ENCODE measurements around the gene CEMIP. TPM values are rescaled to one million over a fixed set of nuclear protein-coding genes. Genes with fewer than 3 reads are reported as not detected.

Gene CEMIP
- total RNA-seq, 1 experiment from 2014 or later = 3.5 TPM

DNA sequence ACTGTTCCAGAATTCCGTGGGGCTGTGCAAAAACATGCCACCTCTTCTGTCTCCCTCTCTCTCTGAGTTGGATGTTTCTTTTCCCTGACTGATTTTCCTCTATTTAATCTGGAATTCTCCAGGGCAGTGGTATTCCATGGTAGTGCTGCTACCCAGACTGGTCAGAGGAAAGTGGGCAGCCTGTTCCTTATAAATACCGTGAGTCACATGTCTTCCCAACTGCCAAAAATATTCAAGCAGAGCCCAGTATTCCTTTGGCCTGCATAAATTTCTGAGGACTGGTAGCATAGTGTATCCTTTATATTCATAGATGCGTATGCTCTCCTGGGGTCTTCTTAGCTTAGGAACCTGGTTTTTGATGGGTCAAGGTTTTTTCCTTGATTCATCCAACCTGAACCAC is 40.9 kb downstream of the CEMIP start (continued):
- no peak for TF ChIP-seq TCF7L2 (IDR thresholded peaks at IDR 0.05; ENCODE audit: borderline replicate concordance, extremely low read depth, insufficient read depth, insufficient read length)
- no peak for TF ChIP-seq EZH2 (IDR thresholded peaks at IDR 0.05)
- TF ChIP-seq POLR2AphosphoS5 (IDR thresholded peaks at IDR 0.05; ENCODE audit: low read depth, low read length) = no peak
- TF ChIP-seq SIN3A (IDR thresholded peaks at IDR 0.05; ENCODE audit: low read depth) = no peak
- TF ChIP-seq SRF (IDR thresholded peaks at IDR 0.05; ENCODE audit: low read depth) = no peak
- no peak for TF ChIP-seq CBX3 (IDR thresholded peaks at IDR 0.05; ENCODE audit: low read depth)
- no peak for TF ChIP-seq SP1 (IDR thresholded peaks at IDR 0.05; ENCODE audit: low read depth)
- no peak for TF ChIP-seq CEBPB (IDR thresholded peaks at IDR 0.05; ENCODE audit: low read depth)
- TF ChIP-seq, protein P1, sequence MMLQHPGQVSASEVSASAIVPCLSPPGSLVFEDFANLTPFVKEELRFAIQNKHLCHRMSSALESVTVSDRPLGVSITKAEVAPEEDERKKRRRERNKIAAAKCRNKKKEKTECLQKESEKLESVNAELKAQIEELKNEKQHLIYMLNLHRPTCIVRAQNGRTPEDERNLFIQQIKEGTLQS (IDR thresholded peaks at IDR 0.05) = no peak
- no peak for TF ChIP-seq FOSL1 (IDR thresholded peaks at IDR 0.05; ENCODE audit: low read depth)

DNA sequence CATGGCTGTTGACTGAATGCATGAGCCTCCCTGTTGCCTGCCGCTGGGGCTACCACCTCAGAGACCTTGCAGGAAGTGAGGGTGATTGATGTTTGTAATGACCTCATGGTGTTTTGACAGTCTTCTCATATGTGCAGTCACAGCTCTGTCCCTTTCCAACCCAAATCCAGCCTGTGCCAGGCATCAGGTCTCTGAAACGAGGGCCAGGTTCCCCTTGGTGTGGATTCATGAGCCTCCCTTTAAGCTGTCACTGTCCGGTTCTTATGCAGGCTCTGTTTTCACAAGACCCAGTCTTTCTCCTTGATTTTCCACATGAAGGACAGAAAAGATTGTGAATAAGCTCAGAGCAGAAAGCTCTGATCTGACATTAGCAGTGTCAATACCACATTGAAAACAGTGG is 43.1 kb downstream of the CEMIP start:
- no peaks in the 10 kb centered on the region for H3K9me3 ChIP-seq (ENCODE audit: control insufficient read depth in 1 of 2, insufficient read depth in 1 of 2, low read depth in 1 of 2, low read length in 2 of 2)
- no peak overlapping the region for H3K4me2 ChIP-seq (ENCODE audit: low read length)
- DNase-seq (ENCODE audit: low read depth, low spot score) = no peak
- intact Hi-C loops (cut with micrococcal nuclease) = no loop called here
- no TSS peak for BruUV-seq (replicated peaks)
- H4K20me1 ChIP-seq (ENCODE audit: insufficient read depth) = no peaks in the 10 kb centered on the region
- ChIA-PET RAD21 (ENCODE audit: low non-redundant PET in 1 of 2, low total read pairs in 2 of 2, uncharacterized antibody in 2 of 2, unreplicated experiment in 2 of 2) (no interaction called here), POLR2A (no interaction called here), CTCF (no interaction called here)
- no peaks in the 10 kb centered on the region for H3K79me2 ChIP-seq (ENCODE audit: insufficient read depth, low read length)
- H3K9me2 ChIP-seq (ENCODE audit: insufficient read depth) = no peaks in the 10 kb centered on the region
- H3K9ac ChIP-seq (ENCODE audit: low read length) = no peak overlapping the region
- no peak overlapping the region for H3K27ac ChIP-seq (ENCODE audit: low read depth, low read length)
- H2AFZ ChIP-seq (ENCODE audit: low read depth, low read length, poor library complexity, severe bottlenecking) = no peak overlapping the region
- no peaks in the 10 kb centered on the region for H3K4me1 ChIP-seq (ENCODE audit: control insufficient read depth in 1 of 2, insufficient read depth in 2 of 2, low read length in 2 of 2)
- no peaks in the 10 kb centered on the region for H3K27me3 ChIP-seq (ENCODE audit: insufficient read depth, low read length)
- no peaks in the 10 kb centered on the region for H3K36me3 ChIP-seq (ENCODE audit: control insufficient read depth in 1 of 2, insufficient read depth in 2 of 2, low read length in 2 of 2)
- no peak overlapping the region for H3K4me3 ChIP-seq (replicated peaks in 1 of 2; ENCODE audit: low read depth in 1 of 2, low read length in 2 of 2)
- TF ChIP-seq CBX3 (IDR thresholded peaks at IDR 0.05; ENCODE audit: low read depth) = no peak
- TF ChIP-seq, protein P2, sequence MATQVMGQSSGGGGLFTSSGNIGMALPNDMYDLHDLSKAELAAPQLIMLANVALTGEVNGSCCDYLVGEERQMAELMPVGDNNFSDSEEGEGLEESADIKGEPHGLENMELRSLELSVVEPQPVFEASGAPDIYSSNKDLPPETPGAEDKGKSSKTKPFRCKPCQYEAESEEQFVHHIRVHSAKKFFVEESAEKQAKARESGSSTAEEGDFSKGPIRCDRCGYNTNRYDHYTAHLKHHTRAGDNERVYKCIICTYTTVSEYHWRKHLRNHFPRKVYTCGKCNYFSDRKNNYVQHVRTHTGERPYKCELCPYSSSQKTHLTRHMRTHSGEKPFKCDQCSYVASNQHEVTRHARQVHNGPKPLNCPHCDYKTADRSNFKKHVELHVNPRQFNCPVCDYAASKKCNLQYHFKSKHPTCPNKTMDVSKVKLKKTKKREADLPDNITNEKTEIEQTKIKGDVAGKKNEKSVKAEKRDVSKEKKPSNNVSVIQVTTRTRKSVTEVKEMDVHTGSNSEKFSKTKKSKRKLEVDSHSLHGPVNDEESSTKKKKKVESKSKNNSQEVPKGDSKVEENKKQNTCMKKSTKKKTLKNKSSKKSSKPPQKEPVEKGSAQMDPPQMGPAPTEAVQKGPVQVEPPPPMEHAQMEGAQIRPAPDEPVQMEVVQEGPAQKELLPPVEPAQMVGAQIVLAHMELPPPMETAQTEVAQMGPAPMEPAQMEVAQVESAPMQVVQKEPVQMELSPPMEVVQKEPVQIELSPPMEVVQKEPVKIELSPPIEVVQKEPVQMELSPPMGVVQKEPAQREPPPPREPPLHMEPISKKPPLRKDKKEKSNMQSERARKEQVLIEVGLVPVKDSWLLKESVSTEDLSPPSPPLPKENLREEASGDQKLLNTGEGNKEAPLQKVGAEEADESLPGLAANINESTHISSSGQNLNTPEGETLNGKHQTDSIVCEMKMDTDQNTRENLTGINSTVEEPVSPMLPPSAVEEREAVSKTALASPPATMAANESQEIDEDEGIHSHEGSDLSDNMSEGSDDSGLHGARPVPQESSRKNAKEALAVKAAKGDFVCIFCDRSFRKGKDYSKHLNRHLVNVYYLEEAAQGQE (IDR thresholded peaks at IDR 0.05; ENCODE audit: low read depth) = no peak
- no peak for TF ChIP-seq ZFX (IDR thresholded peaks at IDR 0.05)
- TF ChIP-seq EZH2 (IDR thresholded peaks at IDR 0.05) = no peak
- no peak for TF ChIP-seq SP1 (IDR thresholded peaks at IDR 0.05; ENCODE audit: low read depth)
- TF ChIP-seq, protein P1 (IDR thresholded peaks at IDR 0.05) = no peak
- TF ChIP-seq, protein P3, sequence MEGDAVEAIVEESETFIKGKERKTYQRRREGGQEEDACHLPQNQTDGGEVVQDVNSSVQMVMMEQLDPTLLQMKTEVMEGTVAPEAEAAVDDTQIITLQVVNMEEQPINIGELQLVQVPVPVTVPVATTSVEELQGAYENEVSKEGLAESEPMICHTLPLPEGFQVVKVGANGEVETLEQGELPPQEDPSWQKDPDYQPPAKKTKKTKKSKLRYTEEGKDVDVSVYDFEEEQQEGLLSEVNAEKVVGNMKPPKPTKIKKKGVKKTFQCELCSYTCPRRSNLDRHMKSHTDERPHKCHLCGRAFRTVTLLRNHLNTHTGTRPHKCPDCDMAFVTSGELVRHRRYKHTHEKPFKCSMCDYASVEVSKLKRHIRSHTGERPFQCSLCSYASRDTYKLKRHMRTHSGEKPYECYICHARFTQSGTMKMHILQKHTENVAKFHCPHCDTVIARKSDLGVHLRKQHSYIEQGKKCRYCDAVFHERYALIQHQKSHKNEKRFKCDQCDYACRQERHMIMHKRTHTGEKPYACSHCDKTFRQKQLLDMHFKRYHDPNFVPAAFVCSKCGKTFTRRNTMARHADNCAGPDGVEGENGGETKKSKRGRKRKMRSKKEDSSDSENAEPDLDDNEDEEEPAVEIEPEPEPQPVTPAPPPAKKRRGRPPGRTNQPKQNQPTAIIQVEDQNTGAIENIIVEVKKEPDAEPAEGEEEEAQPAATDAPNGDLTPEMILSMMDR (IDR thresholded peaks at IDR 0.05 in 2 of 3, conservative IDR thresholded peaks at IDR 0.05 in 1 of 3; ENCODE audit: borderline replicate concordance in 1 of 3, insufficient read depth in 1 of 3, low read depth in 2 of 3, low read length in 2 of 3) = no peak
- TF ChIP-seq ZNF274 (IDR thresholded peaks at IDR 0.05; ENCODE audit: low read depth, low read length) = no peak
- no peak for TF ChIP-seq TCF7L2 (IDR thresholded peaks at IDR 0.05; ENCODE audit: borderline replicate concordance, extremely low read depth, insufficient read depth, insufficient read length)
- no peak for TF ChIP-seq EZH2phosphoT487 (IDR thresholded peaks at IDR 0.05; ENCODE audit: borderline replicate concordance)
- no peak for TF ChIP-seq SRF (IDR thresholded peaks at IDR 0.05; ENCODE audit: low read depth)
- TF ChIP-seq SIN3A (IDR thresholded peaks at IDR 0.05; ENCODE audit: low read depth) = no peak
- no peak for ATAC-seq

Data from HCT116 (cell line).